A673 (cell line): Measurements from ENCODE around the gene FAS. TPM values are rescaled to one million over a fixed set of nuclear protein-coding genes. Genes with fewer than 3 reads are reported as not detected.

ENCODE experiments used
- BruUV-seq: library from RNA; stranded (reverse); fragments of 400-500 nt; replicated peaks from 2 replicates; lab custom pipeline; 2021; lab: Mats Ljungman, UMichigan
- CTCF ChIA-PET: fragments of 300-600 bp; sonication (Branson Sonifier 250); formaldehyde crosslinking; loops from one replicate; lab custom pipeline; 2022; ENCODE audit warnings: antibody characterized with exemption; lab: Charles Lee
- POLR2A ChIA-PET: fragments of 300-600 bp; sonication (Branson Sonifier 250); formaldehyde crosslinking; loops from one replicate; lab custom pipeline; 2022; ENCODE audit warnings: antibody characterized with exemption; ENCODE audit not compliant: low non-redundant PET; lab: Charles Lee
- DNase-seq: peaks from one replicate; pipeline ENCODE4 v3.0.0-alpha.2; 2015; ENCODE audit warnings: low spot score
- H3K27ac ChIP-seq: fragments of 200-600 bp; sonication (generic); 2 replicates; pipeline ENCODE4 v1.5.1; 2016; ENCODE audit warnings: mixed run types, low read depth, mild to moderate bottlenecking, mixed read lengths, antibody characterized with exemption, low read length; ENCODE audit not compliant: poor library complexity, severe bottlenecking
- H3K27me3 ChIP-seq: fragments of 200-600 bp; sonication (generic); replicated peaks from 2 replicates; pipeline ENCODE4 v1.6.1; 2017; ENCODE audit warnings: mixed run types, low read depth, mild to moderate bottlenecking, mixed read lengths, antibody characterized with exemption, low read length; ENCODE audit not compliant: insufficient read depth, poor library complexity
- H3K36me3 ChIP-seq: fragments of 200-600 bp; sonication (generic); 2 replicates; pipeline ENCODE4 v1.6.1; 2016; ENCODE audit warnings: mixed run types, mild to moderate bottlenecking, mixed read lengths, antibody characterized with exemption, low read length; ENCODE audit not compliant: insufficient read depth, poor library complexity, severe bottlenecking
- H3K4me1 ChIP-seq: fragments of 200-600 bp; sonication (generic); 2 replicates; pipeline ENCODE4 v1.6.1; 2017; ENCODE audit warnings: mixed run types, mild to moderate bottlenecking, mixed read lengths, antibody characterized with exemption, low read length; ENCODE audit not compliant: insufficient read depth, poor library complexity, severe bottlenecking
- H3K4me3 ChIP-seq: fragments of 200-600 bp; sonication (generic); 2 replicates; pipeline ENCODE4 v1.5.1; 2016; ENCODE audit warnings: low read depth, mixed run types, mild to moderate bottlenecking, mixed read lengths, low read length; ENCODE audit not compliant: poor library complexity, severe bottlenecking
- H3K9me3 ChIP-seq: fragments of 200-600 bp; sonication (generic); 2 replicates; pipeline ENCODE4 v1.6.1; 2016; ENCODE audit warnings: mixed run types, low read depth, mild to moderate bottlenecking, mixed read lengths, antibody characterized with exemption, low read length; ENCODE audit not compliant: poor library complexity, severe bottlenecking
- CTCF ChIP-seq: fragments of 300-800, 200-600 bp; sonication (generic); conservative IDR thresholded peaks from 2 replicates; pipeline ENCODE4 v1.5.1; 2017; ENCODE audit warnings: low read depth, mild to moderate bottlenecking, antibody characterized with exemption, low read length, moderate library complexity, mixed read lengths
- EZH2 ChIP-seq: fragments of 200-600 bp; sonication (generic); IDR thresholded peaks from 2 replicates; pipeline ENCODE4 v1.6.1; 2017; ENCODE audit warnings: borderline replicate concordance, low read depth, mild to moderate bottlenecking, mixed read lengths, antibody characterized with exemption, low read length; ENCODE audit not compliant: poor library complexity, severe bottlenecking
- intact Hi-C: fragments of 100-400 bp; cut with micrococcal nuclease; formaldehyde crosslinking; loops from one replicate; pipeline ENCODE4 v1.10.0; 2022; ENCODE audit not compliant: unreplicated experiment
- total RNA-seq: library from RNA; stranded (reverse); gene quantifications from 2 replicates; pipeline ENCODE4 v1.2.3, GENCODE V29; 2021

The FAS gene
- total RNA-seq, 1 experiment from 2014 or later: 30.4 TPM

- DNase-seq: peak; percentile 61
- ChIA-PET CTCF (interaction anchor here (0.8 to 1.2 kb wide), 4 partner anchors 12 to 55 kb away, joined by 3 to 6 read pairs (median 4); no protein-coding TSS in a partner anchor), POLR2A (no interaction called here)
- Histone ChIP-seq H3K4me1 (peaks cover 72% of the 10 kb centered on the region), H3K27me3 (no peaks in the 10 kb centered on the region), H3K4me3 (no peak overlapping the region), H3K36me3 (no peaks in the 10 kb centered on the region), H3K9me3 (no peaks in the 10 kb centered on the region), H3K27ac (peak overlapping the region; percentile 97)
- intact Hi-C loops: loop anchor here (1.0 to 2.0 kb wide), 3 partner anchors 52 to 152 kb away; no protein-coding TSS in a partner anchor
- no TSS peak for BruUV-seq
- TF ChIP-seq CTCF: no peak
- no peak for TF ChIP-seq EZH2
Measured at GRCh38 chr10:88987243-88987725, 3.3 kb upstream of the FAS start.

- no TSS peak for BruUV-seq
- H3K9me3 ChIP-seq: no peaks in the 10 kb centered on the region
- intact Hi-C loops: loop anchor here (1.0 to 2.0 kb wide), 3 partner anchors 53 to 153 kb away; no protein-coding TSS in a partner anchor
- POLR2A ChIA-PET: no interaction called here
- no peak for DNase-seq
- peaks cover 67% of the 10 kb centered on the region for H3K4me1 ChIP-seq
- H3K36me3 ChIP-seq: no peaks in the 10 kb centered on the region
- TF ChIP-seq EZH2 (no peak), CTCF (no peak)
- H3K27ac ChIP-seq: peak overlapping the region; percentile 97
- no peak overlapping the region for H3K4me3 ChIP-seq
- H3K27me3 ChIP-seq: no peaks in the 10 kb centered on the region
- CTCF ChIA-PET: interaction anchor here (0.8 to 1.2 kb wide), 2 partner anchors 42 to 53 kb away, joined by 3 to 6 read pairs; no protein-coding TSS in a partner anchor
Measured at GRCh38 chr10:88987840-88988239, 2.8 kb upstream of the FAS start.

- Histone ChIP-seq H3K4me3 (peak overlapping the region; percentile 89), H3K4me1 (peaks cover 57% of the 10 kb centered on the region)
Measured at GRCh38 chr10:88989423-88989822, 1.2 kb upstream of the FAS start.

More at GRCh38 chr10:88989423-88989822, 1.2 kb upstream of the FAS start:
- POLR2A ChIA-PET: no interaction called here
- CTCF ChIA-PET: interaction anchor here (0.6 to 0.9 kb wide), 2 partner anchors 55 to 1196 kb away, joined by 3 read pairs; no protein-coding TSS in a partner anchor
- H3K27me3 ChIP-seq: no peaks in the 10 kb centered on the region
- H3K27ac ChIP-seq: peak overlapping the region; percentile 97
- H3K36me3 ChIP-seq: no peaks in the 10 kb centered on the region
- no TSS peak for BruUV-seq
- DNase-seq: no peak
- intact Hi-C loops: no loop called here
- H3K9me3 ChIP-seq: no peaks in the 10 kb centered on the region
- TF ChIP-seq EZH2 (no peak), CTCF (no peak)
